ENCODE data around the gene CEP44.

Gene CEP44

DNA sequence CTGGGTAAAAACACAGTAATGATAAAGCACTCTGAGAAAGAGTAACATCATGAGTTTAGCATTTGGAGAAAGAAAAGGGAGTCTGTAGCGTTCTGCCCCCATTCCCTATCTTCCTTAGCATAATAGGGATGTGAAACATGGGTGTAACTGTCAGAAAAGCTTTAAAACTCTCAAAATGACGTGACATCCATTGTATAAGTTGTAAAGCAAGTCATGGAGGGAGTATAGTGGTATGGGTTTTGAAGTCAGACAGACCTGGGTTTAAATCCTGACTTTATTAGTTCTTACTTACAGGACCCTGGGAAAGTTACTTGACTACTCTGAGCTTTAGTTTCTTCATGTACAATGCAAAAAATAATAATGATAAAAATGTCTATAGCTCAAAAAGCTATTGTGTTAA is 17.3 kb upstream of the CEP44 start:
- H3K4me1 Mint-ChIP-seq, result no peaks in the 10 kb centered on the region
- no peak overlapping the region for H3K4me3 Mint-ChIP-seq
- no peak for DNase-seq
- H3K27ac Mint-ChIP-seq, result no peak overlapping the region
- H3K36me3 Mint-ChIP-seq (ENCODE audit: low read depth), result no peaks in the 10 kb centered on the region
- no peaks in the 10 kb centered on the region for H3K9me3 Mint-ChIP-seq
- H3K27me3 Mint-ChIP-seq (ENCODE audit: low read depth, poor library complexity), result no peaks in the 10 kb centered on the region
- TF ChIP-seq, protein P1, sequence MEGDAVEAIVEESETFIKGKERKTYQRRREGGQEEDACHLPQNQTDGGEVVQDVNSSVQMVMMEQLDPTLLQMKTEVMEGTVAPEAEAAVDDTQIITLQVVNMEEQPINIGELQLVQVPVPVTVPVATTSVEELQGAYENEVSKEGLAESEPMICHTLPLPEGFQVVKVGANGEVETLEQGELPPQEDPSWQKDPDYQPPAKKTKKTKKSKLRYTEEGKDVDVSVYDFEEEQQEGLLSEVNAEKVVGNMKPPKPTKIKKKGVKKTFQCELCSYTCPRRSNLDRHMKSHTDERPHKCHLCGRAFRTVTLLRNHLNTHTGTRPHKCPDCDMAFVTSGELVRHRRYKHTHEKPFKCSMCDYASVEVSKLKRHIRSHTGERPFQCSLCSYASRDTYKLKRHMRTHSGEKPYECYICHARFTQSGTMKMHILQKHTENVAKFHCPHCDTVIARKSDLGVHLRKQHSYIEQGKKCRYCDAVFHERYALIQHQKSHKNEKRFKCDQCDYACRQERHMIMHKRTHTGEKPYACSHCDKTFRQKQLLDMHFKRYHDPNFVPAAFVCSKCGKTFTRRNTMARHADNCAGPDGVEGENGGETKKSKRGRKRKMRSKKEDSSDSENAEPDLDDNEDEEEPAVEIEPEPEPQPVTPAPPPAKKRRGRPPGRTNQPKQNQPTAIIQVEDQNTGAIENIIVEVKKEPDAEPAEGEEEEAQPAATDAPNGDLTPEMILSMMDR (IDR thresholded peaks at IDR 0.05), result no peak

DNA sequence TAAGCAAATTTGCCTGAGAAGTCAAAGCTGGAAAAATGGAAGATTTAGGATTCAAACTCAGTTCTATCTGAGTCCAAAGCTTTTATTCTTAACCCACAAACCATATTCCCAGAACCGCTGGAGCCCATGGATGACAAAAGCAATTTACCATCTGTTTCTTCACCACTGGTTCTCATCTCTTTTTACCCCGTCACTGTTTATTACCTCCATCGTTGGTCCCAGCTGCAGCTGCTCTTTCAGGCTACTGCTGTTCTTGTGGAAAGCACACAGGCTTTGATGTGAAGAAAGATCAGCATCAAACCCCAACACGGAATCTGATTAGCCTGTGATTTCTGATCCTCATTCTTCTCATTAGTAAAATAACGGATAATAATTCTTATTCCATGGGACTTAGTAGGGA is 9.8 kb upstream of the CEP44 start:
- peaks cover under 1% of the 10 kb centered on the region for H3K9me3 Mint-ChIP-seq
- DNase-seq, result no peak
- TF ChIP-seq, protein P1 (IDR thresholded peaks at IDR 0.05), result no peak
- no peak overlapping the region for H3K4me3 Mint-ChIP-seq
- no peak overlapping the region for H3K27ac Mint-ChIP-seq
- no peaks in the 10 kb centered on the region for H3K4me1 Mint-ChIP-seq
- H3K36me3 Mint-ChIP-seq (ENCODE audit: low read depth), result peaks cover under 1% of the 10 kb centered on the region
- no peaks in the 10 kb centered on the region for H3K27me3 Mint-ChIP-seq (ENCODE audit: low read depth, poor library complexity)

DNA sequence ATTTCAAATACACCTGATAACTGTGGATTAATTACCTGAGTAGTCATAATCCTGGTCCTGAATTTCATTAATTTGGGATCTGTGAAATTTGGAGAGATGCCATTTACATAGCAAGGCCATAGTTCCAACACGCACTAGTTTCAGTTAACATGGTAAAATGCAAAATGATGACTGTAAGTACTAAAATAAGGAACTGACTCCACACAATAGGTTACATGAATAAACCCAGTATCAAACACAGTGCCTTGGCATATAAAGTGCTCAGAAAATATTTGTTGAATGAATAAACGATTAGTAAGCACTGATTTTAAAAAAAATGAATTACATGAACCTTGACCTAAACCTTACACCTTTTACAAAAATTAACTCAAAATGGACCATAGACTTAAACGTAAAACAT is 9.3 kb upstream of the CEP44 start:
- no peak overlapping the region for H3K4me3 Mint-ChIP-seq
- no peaks in the 10 kb centered on the region for H3K4me1 Mint-ChIP-seq
- H3K9me3 Mint-ChIP-seq, result peaks cover 5% of the 10 kb centered on the region
- TF ChIP-seq, protein P1 (IDR thresholded peaks at IDR 0.05), result no peak
- no peaks in the 10 kb centered on the region for H3K27me3 Mint-ChIP-seq (ENCODE audit: low read depth, poor library complexity)
- H3K36me3 Mint-ChIP-seq (ENCODE audit: low read depth), result peaks cover 6% of the 10 kb centered on the region
- H3K27ac Mint-ChIP-seq, result no peak overlapping the region
- no peak for DNase-seq

DNA sequence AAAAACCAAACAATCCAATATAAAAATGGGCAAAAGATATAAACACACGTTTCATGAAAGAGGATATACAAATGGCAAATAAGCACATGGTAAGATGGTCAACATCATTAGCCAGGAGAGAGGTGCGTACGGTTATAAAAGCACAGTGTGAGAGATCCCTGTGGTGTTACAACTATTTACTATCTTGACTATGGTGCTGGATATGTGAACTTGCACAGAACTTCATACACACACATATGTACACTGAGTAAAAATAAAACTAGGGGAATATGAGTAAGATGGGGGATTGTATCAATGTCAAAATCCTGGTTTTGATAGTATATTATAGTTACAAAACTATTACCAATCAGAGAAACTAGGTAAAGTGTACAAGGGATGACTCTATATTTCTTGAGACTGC is 8.6 kb upstream of the CEP44 start:
- H3K4me3 Mint-ChIP-seq, result no peak overlapping the region
- TF ChIP-seq, protein P1 (IDR thresholded peaks at IDR 0.05), result no peak
- peaks cover 12% of the 10 kb centered on the region for H3K9me3 Mint-ChIP-seq
- peaks cover 12% of the 10 kb centered on the region for H3K36me3 Mint-ChIP-seq (ENCODE audit: low read depth)
- no peaks in the 10 kb centered on the region for H3K27me3 Mint-ChIP-seq (ENCODE audit: low read depth, poor library complexity)
- no peak for DNase-seq
- no peaks in the 10 kb centered on the region for H3K4me1 Mint-ChIP-seq
- no peak overlapping the region for H3K27ac Mint-ChIP-seq

DNA sequence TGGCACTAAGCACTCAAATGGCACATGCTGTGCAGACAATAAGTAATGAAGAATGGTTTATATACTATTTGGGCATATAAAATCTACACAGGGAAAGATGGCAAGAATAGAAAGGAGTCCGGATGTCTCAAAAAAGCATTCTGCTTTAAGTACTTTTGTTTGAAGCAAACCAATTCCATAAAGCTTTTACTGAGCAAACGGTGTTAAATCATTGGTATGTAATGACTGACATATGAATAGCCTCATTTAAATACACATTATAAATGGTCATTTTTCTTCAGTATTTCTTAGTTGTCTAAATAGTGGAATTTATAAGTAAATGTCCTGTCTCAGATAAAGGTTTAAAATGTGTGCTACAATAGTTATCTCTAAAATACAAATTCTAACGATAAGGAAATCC is 6.3 kb upstream of the CEP44 start:
- peaks cover 15% of the 10 kb centered on the region for H3K9me3 Mint-ChIP-seq
- no peak overlapping the region for H3K4me3 Mint-ChIP-seq
- DNase-seq, result no peak
- peaks cover 13% of the 10 kb centered on the region for H3K4me1 Mint-ChIP-seq
- peaks cover 20% of the 10 kb centered on the region for H3K36me3 Mint-ChIP-seq (ENCODE audit: low read depth)
- TF ChIP-seq, protein P1 (IDR thresholded peaks at IDR 0.05), result no peak
- H3K27ac Mint-ChIP-seq, result no peak overlapping the region
- no peaks in the 10 kb centered on the region for H3K27me3 Mint-ChIP-seq (ENCODE audit: low read depth, poor library complexity)

DNA sequence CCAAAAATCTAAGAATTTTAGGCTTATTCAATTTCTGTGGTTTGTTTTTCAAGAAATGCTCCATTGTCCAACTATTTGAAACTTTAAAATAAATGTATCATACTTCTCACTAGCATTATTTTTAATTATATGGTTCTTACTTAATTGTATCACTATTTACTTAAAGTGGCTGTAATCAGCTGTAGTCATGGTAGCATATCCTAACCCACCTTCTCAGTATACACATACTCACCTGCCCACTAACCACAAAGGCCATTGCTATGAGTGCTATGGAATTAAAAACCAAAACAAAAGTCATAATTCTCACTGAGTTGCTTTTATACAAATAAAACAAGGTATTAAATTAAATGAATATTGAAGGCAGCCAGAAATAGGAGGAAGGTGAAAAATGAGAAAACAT is 5.2 kb upstream of the CEP44 start:
- Mint-ChIP-seq H3K27me3 (ENCODE audit: low read depth, poor library complexity) (no peaks in the 10 kb centered on the region), H3K27ac (no peak overlapping the region), H3K4me1 (peaks cover 21% of the 10 kb centered on the region), H3K9me3 (peaks cover 15% of the 10 kb centered on the region), H3K4me3 (no peak overlapping the region), H3K36me3 (ENCODE audit: low read depth) (peaks cover 20% of the 10 kb centered on the region)
- no peak for DNase-seq
- TF ChIP-seq, protein P1 (IDR thresholded peaks at IDR 0.05), result no peak

Measured in nephron progenitor cell (in vitro differentiated cells).